NCI-H2227 (cell line): Measurements from ENCODE around the gene FANCG.
A peak's percentile ranks its signal among the peaks of the same experiment; 100 is the strongest.

Experiments
- DNase-seq: peaks from one replicate; lab custom pipeline; 2025; ENCODE audit not compliant: unreplicated experiment; lab: John Stamatoyannopoulos, UW

The FANCG gene

DNA sequence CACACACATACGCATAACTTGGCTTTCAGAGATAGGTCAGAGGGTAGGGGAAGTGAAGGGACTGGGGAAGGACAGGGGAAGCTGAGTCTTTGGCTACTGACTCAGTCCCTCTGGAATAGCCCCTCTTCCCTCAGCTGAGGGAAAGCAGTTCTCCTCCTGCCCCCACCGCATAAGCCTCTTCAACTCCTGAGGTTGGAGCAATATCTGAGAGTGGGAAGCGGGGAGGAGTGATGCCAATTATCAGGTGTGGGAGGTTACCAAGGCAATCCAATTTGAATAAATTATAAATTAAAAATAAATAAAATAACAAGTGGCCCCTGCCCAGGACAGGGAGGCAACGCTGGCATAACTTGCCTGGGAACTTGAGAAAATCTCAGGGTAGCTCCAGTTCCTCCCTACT is 24.8 kb upstream of the FANCG start:
- no peak for DNase-seq

DNA sequence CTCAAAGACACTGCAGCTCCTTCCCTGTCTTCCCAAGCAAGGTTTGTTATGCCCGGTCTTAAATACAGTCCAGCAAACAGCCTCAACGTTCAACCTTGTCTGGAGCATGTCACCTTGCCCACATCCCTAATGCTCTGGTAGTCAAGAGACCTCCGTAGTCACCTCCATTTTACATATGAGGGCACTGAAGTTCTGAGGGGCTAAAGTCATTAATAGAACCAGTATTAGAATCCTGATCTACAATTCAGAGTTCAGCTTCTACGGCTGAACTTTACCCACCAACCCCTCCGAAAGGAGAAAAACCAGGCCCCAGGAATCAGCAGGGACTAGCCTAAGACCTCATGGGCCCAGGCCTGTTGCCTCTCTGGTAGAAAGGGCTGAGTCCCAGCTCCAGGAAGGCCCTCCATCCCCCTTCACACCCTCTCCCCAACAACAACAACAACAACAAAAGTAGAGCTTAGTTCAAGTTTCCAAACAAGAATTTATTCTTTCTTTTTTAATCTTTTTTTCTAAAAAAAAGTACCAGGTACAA is 24.0 kb upstream of the FANCG start:
- no peak for DNase-seq

DNA sequence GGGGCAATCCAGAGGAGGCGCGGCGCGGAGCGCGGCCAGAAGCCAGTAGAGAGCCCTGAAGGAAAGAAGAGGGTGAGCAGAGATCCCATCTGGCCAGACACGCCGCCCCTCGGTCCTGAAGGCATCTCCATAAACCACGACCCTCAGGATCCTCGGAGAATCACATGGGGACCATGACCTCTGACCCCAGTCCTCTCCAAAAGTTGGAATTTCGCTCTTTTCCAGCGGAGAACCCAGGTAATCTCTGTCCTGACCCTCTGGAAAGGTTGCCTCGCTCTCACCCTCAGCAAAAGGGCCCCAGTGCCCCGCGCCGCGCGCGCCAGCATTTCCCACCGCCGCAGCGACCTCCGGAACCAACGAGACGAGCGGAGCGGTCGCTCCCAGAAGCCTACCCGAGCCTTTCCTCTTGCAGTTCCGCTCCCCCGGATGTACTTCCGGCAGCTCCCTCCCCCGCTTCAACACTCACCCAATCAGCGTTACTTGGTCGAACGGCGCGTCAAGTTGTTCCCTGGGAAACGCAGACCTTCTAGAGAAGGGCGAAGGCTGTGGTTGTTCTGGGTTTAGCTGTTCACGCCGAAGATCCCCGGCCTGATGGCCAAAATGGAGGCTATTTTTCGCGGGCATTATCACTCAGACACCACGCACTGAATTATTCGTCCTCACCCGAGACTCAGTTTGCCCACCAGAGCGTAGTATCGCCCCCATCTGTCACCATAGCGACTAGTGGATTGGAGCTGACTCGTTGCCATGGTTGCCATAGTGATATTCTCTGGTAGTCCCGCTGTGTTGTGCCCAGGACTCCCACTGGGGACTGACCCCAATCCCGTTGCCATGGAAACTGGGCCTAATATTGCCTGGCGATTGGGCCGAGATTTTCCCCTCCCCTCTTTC is 23.3 kb upstream of the FANCG start, which contains the start of gene STOML2:
TSS of gene STOML2 (minus strand) at position 363 of the 891 bp plus-strand sequence. CDS start at position 326, 37 bp downstream.
- peak; percentile 94 for DNase-seq

DNA sequence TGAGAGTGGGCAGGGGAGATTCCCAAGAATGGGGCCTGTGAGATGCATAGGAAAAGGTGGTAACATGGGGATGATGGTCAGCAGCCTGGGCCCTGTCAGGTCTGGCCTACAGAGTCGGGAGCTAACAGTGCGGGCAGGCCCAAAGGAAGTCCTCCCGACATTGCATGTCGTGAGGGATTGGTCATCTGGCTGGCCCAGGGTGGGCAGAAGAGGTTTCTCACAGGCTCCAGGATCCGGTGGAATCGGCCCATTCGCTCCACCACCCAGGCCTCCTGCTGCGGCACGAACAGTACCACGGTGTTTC is 22.7 kb upstream of the FANCG start:
- DNase-seq = no peak

DNA sequence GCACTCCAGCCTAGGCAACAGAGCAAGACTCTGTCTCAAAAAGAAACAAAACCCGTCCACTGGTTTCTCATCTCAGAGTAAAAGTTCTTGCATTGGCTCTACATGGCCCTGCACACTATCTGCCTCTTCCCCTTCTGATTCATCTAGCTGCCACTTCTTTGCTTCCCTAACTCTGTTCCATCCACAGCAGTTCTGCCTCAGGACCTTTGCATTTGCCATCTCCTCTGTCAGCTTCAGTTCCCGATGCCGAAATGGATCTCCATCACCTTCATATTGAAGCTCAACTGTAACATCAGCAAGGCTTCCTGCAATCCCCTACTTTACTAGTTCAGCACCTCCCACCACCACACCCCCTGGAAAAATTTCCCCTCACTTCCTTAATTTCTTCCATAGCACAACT is 17.8 kb upstream of the FANCG start:
- no peak for DNase-seq

DNA sequence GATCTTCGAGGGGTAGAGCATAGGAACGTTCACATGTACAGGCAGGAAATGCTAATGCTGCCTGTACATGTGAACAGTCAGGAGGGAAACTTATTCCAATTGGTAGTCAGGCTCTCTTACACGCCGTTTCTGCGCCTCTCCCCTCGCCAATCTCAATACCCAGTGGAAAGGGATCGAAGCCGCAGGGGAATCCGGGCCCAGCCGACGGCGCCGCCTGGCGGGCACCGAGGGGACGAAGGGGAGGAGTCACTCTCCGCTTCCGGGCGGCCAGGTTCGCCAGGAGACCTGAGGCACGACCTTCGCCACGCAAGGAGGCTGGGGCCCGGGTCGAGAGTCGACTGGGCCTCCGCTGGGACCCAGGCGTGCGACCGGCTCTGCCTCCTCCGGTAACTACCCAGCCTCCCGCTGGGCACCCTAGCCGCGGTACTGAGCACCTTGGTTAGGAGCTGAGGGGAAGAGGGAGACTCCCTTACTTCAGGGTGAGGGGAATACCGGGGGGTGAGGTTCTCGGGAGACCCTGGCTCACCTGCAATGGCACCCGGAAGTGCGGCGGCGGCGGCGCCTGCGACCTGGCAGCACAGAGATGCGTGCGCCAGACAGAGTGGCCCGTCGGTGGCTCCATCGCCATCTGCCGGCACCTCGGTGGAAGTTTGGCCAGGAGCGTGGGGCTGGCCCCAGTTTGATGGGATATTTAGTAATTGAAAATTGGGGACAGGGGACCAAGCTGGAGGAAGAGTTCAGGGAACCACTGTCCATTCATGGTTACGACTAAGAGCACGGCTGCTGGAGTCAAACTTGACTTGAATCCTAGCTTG is 16.5 kb upstream of the FANCG start, which contains the start of gene PIGO:
TSS of gene PIGO (minus strand) at position 557 of the 815 bp plus-strand sequence. CDS start 1,026 bp downstream, outside the sequence.
- peak; percentile 89 for DNase-seq

DNA sequence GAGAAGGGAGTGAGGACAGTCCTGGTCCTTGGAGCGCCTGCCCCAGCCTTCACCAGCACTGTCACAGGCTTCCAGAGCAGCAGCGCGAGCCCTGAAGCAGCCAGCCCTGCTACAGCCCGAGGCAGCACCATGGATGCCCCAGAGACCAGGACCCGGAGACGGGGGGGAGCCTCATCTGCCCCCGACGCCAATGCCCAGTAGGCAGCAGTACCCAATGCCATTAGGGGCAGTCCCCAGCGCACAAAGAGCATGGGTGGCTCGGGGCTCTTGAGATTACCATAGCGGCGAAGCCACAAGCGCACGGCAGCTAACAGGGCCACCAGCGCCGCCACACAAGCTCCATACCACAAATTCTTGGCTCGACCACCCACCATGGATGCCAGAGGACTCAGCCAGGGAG is 11.8 kb upstream of the FANCG start:
- DNase-seq = no peak

DNA sequence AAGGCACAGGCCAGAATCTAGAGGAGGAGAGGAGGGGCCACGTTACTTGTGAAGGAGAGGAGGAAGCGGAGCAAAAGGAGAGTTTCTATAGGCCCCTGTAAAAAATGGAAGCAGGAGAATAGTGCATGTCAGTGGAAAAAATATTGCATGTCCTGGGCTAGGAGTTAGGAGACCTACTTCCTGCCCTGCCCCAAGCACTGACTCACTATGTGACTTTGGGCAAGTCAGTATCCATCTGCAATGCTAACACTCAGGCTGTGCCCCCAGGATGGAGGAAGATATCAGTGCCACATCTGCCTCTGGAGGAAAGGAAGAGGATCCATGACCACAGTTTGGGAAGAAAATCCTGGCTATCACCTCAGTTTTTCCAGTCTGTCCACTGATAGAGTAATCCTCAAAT is 9.7 kb upstream of the FANCG start:
- DNase-seq = no peak

DNA sequence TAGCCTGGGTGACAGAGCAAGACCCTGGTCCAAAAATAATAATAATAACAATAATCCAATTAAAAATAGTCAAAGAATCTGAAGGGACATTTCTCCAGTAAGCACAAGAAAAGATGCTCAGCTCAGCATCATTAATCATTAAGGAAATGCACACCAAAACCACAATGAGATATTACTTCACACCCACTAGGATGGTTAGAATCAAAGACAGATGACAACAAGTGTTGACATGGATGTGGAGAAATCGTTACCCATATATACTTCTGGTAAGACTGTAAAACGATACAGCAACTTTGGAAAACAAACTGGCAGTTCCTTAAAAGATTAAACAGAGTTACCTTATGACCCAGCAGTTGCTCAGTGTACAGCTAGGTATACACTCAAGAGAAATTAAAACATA is 5.3 kb upstream of the FANCG start:
- no peak for DNase-seq

DNA sequence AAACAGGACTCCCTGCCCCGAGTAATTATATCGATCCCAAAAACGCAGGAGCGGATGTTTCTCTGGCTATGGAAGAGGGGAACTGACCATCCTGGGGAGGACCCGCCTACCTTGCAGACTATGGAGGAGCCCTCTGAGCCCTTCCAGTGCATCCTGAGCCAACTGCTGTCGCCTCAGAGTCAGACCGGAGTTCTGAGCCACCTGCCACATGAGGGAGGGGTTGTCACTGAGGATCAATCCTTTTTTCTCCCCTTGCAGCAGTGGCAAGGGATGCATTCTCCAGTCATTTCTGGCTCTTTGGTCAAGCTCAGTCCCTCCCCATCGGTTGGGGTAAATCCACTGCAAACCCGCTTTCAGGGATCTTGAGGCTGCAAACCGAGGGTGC is 709 bp downstream of the FANCG start:
- no peak for DNase-seq

DNA sequence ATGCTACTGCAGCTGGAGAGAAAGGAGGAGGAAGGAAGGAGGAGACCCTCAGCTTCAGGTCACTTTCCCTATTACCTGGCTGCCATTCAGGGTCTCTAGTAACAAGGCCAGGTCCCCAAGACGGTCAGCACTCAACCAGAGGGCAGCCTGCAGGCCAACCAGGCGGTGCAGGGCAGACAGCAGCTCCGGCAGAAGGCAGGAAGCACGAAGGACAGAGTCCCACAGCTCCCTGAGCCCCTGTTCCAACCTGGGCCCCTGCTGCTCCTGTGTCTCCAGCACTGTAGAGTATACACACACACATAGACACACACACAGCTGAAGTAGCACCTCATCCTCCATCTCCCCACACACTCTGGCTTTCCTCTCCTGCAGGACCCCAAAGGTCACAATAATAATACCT is 1.7 kb downstream of the FANCG start:
- DNase-seq = no peak

DNA sequence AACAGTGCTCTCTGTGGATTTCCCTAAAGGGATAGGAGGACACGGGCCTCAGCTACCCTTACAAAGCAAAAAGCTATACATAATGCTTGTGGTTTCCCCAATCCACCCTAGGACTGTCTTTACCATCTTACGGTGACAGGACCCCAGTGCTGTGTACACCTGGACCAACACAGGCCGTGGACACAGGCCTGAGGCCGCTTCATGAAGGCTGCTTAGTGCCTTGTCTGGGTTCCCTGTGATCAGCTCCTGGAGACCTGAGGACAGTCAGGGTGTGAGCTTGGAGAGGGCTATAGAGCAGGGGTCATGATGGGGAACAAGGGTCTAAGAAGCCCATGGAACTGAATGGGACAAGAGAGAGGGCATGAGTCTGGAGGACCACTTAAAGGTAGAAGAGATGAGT is 2.9 kb downstream of the FANCG start:
- DNase-seq = no peak

DNA sequence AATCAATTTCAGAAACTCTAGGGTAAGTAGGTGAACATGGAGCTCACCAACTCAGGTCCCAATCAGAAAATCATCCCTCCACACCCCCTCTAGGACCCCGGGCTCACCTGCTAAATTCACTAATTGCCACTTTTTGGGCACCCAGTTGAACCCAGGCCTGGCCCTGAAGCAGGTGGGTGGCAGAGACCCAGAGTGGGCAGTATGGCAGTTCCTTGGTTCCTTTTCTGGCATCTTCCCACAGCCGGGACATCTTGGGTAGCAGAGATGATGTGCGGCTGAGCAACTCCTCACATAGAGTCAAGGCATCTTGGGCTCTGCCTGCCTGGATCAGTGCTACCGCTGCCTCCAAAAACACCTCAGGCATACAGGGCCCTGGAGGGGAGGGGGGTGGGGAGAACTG is 4.4 kb downstream of the FANCG start:
- DNase-seq = no peak

DNA sequence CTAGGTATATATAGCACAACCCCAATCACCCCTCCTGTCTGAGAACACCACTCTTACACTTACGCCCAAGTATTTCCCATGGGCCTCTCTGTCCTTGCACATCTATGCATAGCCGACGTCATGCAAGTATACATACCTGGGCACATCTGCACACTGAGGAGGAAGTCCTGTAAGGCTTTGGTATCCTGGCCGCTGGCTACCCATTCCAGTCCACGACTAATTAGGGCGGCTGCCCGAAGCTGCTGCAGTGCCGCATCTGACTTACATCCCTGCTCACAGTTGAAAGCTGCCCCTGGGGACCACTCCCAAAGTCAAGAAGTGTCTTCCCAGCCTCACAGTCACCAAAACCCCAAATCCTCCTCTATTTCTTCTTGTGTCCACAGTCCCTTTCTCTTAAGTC is 5.0 kb downstream of the FANCG start:
- no peak for DNase-seq

DNA sequence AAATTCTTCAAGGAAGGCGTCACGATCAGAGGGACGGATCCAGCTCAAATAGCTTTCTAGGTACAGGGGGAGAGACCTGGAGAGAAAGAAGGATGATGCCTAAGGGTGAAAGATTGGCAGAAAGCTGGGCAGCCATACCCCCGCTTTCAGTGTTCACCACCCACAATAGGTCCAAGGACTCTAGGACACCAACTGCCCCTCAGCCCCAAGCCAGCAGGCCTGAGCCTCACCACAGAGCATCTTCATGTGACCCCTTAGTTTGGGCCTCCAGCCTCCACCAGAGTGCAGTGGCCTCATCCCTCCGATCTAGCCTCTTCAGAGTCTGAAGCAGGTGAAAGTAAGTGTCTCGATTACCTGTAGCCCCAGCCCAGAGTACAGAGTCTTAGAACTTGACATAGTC is 5.6 kb downstream of the FANCG start:
- DNase-seq = no peak

DNA sequence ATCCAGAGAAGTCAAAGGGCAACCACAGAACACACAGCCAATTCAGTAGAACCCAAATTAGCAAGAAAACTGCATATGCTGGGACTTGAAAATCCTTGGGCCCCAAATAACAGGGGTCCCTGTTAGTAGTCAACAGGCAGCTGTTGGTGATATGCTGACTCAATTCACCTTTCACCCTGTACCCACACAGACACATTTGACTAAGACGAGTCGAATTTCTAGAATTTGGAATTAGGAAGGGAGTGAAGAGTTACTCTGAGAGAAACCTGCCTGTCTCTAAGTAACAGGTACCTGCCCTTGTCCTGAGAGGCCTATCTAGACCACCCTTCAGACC is 6.5 kb downstream of the FANCG start:
- DNase-seq = no peak

DNA sequence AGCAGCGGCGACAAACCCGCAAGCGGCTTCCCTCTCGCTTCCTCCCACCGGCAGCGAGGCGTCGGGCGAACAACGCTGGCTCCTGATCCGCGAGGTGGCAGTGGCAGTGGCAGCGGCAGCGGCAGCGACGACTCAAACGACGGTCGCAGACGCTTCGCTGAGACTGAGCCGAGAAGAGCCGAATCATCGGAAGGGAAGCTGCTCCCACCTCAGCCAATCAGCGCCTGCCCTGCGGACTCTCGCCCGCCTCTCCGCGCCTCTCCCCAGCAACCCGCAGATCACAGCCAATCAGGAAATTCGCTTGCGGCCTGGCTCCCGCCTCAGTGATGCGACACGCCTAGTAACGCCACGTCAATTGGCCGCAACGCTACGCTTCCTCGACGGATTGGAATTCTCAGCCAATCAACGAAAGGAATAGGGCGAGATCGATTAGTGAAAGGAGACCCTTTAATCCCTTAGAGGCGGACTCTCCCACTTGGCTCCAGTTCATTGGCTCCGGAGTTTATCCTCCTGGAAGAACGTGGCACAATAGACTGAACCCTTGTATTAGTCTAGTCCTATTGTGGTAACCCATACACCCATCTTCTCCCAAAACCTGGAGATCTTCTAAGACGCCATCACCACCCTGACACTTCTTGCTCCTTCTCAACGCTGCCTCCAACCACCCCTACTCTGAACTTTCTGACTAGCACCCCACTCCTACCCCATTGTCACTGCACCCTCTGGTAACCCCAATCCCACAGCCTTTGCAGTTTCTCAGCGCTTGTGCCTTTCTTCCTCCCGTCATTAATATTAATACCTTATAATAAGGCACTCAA is 7.1 kb downstream of the FANCG start, which contains the start of gene VCP:
TSS of gene VCP (minus strand) at position 165 of the 818 bp plus-strand sequence. CDS start 272 bp downstream, outside the sequence.
- peak; percentile 98 for DNase-seq

DNA sequence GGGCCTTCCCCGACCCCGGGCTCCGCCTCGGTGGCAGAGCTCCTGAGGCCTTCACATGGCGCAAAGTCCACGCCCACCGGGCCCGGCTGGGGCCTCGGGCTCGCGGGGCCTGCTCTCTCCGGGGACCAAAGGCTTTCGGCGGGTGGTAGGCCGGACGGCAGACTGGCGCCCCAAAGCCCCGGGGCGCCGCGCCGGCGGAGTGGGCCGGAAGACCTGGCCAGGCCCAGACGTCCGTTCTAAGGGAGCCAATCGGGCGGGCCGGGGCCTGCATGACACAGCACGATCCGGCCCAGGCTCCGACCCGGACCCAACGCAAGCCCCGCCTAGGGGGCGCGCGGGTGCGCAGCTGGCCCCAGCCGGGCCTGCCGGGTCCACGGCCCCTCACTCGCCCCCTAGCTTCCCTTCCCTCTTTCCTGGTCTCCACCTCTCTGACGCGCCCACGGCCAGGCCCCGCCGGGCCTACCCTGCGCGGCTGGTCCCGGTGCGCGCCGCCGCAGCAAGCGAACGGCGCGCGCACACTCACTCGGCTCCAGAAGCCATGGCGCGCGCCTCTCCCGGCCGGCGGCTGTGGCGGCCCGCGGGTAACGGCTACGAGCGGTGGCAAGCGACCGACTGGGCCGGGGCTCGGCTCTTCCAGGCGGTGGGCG is 7.8 kb downstream of the FANCG start:
- DNase-seq = peak; percentile 76

DNA sequence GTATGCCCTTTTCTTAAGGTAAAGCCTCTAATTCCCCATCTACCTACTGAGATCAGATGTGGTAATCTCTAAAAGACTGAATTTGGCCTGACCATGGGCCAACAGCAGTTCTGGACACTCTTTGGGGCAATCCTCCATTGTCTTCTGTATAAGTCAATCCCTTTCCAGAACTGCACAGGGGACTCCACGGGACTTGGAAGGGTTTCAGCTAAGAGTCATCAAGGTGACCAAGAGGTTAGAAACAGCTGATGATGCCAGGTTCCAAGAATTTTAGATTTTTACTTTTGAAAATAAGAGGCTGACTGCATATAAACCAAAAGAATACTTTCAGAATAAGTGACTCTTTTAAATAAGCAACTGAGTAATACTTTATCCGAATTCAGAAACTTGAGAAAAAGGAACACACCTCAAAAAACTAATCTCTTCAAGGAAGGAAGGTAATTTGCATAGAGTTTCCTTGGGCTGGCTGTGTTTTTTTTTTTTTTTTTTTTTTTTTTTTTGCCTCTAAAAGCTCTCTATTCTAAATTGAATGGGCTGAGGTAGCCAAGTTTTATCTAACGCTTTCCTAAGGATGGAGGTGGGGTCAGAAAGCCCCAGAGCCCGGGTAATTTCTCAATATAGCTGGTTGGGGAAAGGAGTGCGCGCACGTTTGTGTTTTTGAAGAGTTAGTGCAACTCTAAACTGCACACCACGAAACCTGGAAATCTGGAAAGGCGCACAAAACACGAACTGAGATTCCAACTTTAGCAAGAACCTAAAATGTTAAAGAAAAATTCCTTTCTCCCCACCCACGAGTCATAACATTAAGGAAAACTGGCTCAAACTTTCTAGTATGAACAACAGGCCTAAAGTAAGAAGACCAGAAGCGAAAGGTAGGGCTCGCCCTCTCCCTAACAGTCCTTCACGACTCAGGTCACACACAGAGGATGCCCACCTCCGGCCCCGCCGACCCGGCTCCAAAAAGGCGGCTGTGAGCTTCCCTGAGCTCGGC is 8.6 kb downstream of the FANCG start:
- no peak for DNase-seq
